GM21515 (cell line): ENCODE data around the gene CADM1.

ENCODE experiments used
- ATAC-seq: cut with Tn5 transposase; IDR thresholded peaks from one replicate; pipeline ENCODE4 v1.9.1; 2021; ENCODE audit not compliant: unreplicated experiment

Gene CADM1

GRCh38 chr11:115518983-115519628, 14.9 kb upstream of the CADM1 start:
- no peak for ATAC-seq

DNA sequence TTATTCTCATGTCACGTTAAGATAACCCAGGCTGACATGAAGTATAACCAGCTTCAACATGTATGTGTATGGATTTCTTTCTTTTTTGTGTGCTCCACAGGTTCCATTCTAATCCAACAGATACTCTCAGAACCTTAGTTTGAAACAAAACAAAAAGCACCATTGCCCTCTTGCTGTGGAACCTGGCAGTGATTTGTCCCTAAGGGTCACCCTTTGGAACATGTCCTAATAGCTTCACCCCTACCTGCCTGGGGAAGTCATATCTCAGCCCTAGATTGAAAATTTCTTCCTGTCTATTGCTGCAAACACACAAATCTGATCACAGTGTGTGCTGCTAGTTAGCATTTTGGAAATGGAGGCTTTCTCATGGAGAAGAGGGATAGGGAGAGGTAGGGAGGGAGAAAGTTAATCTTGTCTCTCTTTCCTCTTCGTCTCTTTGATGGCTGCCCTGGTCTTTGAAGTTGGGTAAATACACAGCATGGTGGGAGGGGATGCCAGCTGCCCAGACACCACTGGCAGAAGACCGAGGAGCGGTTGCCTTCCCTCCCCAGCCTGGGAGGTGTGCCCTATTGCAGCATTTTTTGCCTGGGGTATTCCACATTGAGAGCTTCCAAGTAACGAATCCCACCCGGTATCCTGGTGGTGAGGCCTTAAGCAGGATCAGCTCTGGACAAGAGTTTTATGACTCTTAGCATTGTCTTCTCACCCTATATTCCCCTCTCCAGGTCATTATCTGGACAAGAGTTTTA, 11.6 kb upstream of the CADM1 start:
- no peak for ATAC-seq

DNA sequence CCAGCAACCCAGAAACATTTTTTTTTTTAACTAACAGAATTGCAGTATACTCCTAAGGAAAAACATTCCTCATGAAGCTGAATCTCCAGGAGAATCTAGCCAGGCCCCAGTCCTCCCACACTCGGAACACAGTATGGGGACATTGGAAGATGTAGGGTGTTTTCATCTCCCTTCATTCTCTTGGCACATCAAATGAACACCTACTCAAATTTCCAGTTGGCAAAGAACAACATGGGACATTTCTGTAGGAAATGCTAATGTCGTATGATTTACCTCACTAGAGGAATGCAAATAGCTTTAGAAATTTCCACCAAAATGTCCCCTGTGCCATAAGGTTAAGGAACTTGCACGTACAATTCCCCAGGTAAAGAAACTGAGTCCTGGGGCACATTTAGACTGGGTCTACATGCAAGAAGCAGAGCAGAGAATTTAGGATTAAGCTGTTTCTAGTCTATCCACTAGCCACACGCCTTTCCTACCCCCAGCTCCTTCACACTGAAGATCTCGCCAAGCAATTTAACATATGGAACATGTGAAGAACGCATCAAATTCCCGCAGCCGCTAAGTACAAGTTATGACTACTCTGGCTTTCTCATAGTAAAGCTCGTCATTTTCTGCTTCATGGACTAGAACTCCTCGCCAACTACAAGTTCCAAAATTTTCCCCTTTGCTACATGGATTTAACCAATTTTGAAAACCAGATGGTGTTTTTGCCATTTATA, 2.9 kb upstream of the CADM1 start:
- no peak for ATAC-seq

DNA sequence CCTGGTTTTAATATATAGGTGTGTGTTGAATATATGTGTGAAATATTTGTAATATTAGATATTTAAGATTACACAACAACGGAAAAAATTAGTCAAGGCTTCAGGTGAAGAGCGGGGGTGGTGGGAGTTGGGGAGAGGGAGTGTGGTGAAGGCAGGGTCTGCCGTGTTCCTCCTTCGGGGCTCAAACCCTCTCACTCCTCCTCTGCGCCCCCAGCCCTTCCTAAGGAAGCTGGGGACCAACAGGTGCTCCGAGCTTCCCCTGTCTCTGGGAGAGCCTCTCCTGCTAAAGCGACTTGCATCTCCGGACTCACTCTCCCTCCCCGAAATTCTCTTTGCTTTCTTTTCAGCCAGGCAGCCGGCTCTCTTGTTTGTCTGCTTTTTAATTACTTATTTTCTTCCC, 960 bp upstream of the CADM1 start:
- ATAC-seq, result no peak

GRCh38 chr11:115503886-115504275, 334 bp downstream of the CADM1 start:
- no peak for ATAC-seq

- ATAC-seq, result no peak
Measured at GRCh38 chr11:115503083-115503885, 931 bp downstream of the CADM1 start.

DNA sequence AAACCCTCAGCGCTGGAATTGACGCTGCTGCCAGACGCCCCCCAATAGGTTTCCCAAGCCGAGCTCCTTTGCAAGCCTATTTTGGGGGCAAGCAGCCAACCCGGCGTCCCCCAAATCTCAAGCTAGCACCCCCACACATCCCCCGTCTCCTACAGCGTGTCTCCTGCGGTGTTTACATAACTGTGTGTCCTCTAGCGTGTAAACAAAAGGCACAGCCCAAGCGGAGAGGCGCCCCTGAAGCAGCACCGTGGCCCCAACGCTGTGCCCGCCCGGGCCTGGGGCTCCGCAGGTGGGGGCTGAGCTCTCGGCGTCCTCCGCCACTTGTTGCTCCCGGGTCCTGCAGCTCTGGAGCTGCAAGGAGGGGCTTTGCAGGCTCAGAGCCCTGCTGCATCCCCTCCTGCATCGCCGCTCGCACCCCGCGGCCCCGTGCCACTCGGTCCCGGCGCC, 1.6 kb downstream of the CADM1 start:
- ATAC-seq, result no peak

DNA sequence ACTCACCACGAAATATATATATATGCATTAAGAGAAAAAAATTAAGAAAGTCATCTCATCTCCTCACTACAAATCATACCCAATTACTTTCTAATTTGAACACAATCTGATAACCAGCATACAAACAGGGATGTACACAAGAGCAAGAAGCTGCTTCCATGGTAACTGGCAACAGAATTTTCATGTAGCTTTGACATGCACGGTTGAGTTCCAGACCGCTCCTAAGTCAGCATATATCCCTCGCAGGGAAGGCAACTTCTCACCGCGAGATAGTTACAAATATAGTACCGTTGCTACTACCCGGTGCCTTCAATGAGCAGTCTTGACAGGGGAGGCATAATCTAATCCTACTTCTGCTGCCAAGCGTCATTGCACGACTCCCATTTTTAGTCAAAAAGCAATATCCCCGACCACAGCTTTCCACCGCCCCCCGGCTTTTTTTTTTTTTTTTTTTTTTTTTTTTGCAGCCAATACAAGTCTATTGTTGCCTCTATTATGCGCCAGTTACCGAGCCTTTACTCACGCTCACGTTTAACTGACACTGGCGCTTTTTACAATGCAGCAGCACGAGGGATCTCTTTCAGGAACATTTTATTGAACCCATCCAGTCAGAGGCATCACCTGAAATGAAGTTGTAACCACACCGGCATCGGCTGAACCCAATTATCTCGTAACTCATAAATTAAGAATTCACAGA, 2.2 kb downstream of the CADM1 start:
- no peak for ATAC-seq

DNA sequence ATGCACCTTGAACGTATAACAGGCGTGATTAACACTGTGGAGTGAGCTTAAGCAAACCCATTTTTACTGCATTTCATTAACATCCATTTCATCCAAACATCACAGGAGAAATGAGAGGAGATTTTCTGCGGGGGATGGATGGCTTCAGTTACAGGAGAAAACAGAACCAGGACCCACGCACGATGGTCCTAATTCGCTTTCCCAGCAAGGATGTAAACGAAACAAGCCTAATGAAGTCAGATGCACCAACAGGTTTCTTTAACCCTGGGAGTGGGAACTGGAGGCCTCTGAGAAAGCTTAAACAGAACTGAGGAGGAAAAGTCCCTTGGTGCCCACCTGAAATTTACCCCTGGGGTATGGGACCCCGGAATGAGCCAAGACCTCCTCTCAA, 2.7 kb downstream of the CADM1 start:
- no peak for ATAC-seq

- ATAC-seq, result no peak
Measured at GRCh38 chr11:115500547-115501501, 3.4 kb downstream of the CADM1 start.

GRCh38 chr11:115499891-115500290, 4.3 kb downstream of the CADM1 start:
- ATAC-seq, result no peak

DNA sequence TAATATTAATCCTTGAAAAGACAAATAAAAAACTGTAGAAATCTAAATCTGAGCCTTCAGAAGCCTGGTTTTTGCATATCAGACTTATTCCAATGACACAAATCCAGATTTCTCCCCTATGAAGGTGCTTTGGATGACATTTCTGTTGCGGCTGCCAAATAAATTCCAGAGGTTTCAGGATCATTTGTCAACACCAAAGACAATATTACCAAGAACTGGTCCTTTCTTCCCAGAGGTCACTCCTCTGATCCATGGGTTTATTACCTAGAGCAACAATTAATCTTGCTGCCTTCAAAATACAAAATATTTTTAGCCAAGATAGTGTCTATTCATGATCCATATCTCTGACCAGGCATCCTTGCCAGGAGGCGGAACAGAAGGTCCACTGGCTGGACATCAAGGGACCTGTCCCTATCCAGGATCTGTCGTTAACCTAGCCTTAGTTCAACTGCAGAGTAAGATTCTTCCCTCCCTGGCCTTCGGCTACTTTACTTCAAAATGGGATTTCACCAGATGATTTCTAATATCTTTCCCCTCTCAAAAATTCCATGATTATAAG, 4.9 kb downstream of the CADM1 start:
- no peak for ATAC-seq

DNA sequence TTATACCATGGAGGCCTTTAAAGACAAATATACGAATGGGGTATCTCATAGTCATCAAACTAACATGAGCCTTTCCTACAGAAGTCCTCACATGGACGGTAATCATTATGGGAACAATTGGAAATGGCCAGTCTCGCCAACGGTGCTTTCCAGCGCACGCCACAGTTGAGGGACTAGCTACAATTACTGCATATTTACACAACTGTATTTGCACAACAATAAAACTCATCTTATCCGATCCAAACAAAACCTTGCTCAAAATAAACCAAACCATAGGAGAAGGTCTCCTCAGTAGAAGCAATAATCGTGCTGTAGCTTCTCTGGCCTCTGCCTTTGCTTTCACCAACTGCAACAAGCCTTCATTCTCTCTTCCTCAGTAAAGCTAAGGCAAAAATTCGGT, 5.9 kb downstream of the CADM1 start:
- ATAC-seq, result no peak

- ATAC-seq, result peak; percentile 51
Measured at GRCh38 chr11:115497303-115497702, 6.9 kb downstream of the CADM1 start.

GRCh38 chr11:115496892-115497291, 7.3 kb downstream of the CADM1 start:
- no peak for ATAC-seq

- no peak for ATAC-seq
Measured at GRCh38 chr11:115493905-115494304, 10.3 kb downstream of the CADM1 start.

GRCh38 chr11:115493488-115493887, 10.7 kb downstream of the CADM1 start:
- no peak for ATAC-seq

- no peak for ATAC-seq
Measured at GRCh38 chr11:115489466-115489865, 14.7 kb downstream of the CADM1 start.

DNA sequence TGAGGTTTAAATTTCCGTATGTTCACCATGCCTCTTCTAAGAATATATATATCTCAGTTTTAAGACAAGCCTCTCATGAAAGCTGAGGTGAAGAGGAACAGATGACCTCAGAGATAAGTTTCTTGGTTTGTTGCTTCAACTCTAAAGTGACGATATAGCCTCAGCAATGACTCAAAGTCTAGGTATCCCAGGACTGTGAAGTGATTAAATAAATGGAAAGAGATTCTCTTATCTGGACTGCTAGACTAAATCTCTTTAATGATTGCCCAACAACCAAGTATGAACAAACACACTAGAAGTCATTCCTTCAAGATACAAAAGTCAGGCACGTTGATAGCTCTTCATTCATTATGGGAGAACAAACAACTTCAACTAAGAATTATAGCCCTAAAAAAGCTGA, 15.3 kb downstream of the CADM1 start:
- ATAC-seq, result no peak
